Duodenal mucosa (tissue), 2 donors: ENCODE results near the gene OR4D11.

ENCODE experiments used
- H3K27ac ChIP-seq: one replicate; pipeline ENCODE4 v1.7.0; 2013; ENCODE audit warnings: low read depth, low read length
- H3K27me3 ChIP-seq, 2 donors: one replicate each; pipeline ENCODE4 v1.7.0; 2013; ENCODE audit warnings: low read length in 2 of 2, control low read depth in 1 of 2; ENCODE audit not compliant: insufficient read depth in 2 of 2, control insufficient read depth in 1 of 2
- H3K36me3 ChIP-seq, 2 donors: one replicate each; pipeline ENCODE4 v1.7.0; 2013; ENCODE audit warnings: low read length in 2 of 2, control low read depth in 1 of 2; ENCODE audit not compliant: insufficient read depth in 2 of 2, control insufficient read depth in 1 of 2
- H3K4me1 ChIP-seq, 2 donors: one replicate each; pipeline ENCODE4 v1.7.0; 2013; ENCODE audit warnings: low read length in 2 of 2, control low read depth in 1 of 2; ENCODE audit not compliant: insufficient read depth in 2 of 2, control insufficient read depth in 1 of 2
- H3K4me3 ChIP-seq, 2 donors: one replicate each; pipeline ENCODE4 v1.7.0; 2013; ENCODE audit warnings: low read length in 2 of 2, low read depth in 1 of 2
- H3K9ac ChIP-seq, 2 donors: one replicate each; pipeline ENCODE4 v1.7.0; 2013; ENCODE audit warnings: low read length in 2 of 2, low read depth in 1 of 2
- H3K9me3 ChIP-seq, 2 donors: one replicate each; pipeline ENCODE4 v1.7.0; 2013; ENCODE audit warnings: low read length in 2 of 2, control low read depth in 1 of 2; ENCODE audit not compliant: control insufficient read depth in 1 of 2

The OR4D11 gene

GRCh38 chr11:59503276-59503675, at the start of gene OR4D11:
OR4D11 (plus strand) TSS chr11:59503576; CDS start chr11:59503576, 0 bp downstream.
- Histone ChIP-seq H3K27ac (no peak within 1 kb of the TSS), H3K9me3 (no peaks in the 10 kb centered on the region), H3K4me3 (no peak within 1 kb of the TSS), H3K9ac (no peak within 1 kb of the TSS), H3K27me3 (no peaks in the 10 kb centered on the region), H3K4me1 (no peaks in the 10 kb centered on the region), H3K36me3 (no peaks in the 10 kb centered on the region)

DNA sequence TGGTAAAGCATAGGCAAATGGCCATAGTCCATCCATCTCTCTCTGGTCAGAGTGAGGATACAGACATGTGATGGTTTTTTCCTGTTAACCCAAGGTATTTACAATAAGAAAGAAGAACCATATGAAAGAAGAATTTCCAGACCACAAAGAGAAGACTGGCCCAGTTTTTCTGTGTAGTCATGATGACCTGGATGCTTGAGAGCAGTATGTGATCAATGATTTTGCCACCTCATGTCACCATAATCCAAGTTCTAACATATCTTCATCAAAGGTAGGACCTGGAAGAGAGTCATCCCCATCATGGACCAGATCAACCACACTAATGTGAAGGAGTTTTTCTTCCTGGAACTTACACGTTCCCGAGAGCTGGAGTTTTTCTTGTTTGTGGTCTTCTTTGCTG, 46.7 kb upstream of the OR4D11 start, which contains the start of gene OR4D6:
Gene OR4D6 (plus strand): TSS at position 301 of the 400 bp plus-strand sequence. CDS start 0 bp downstream, at position 301.
- Histone ChIP-seq H3K4me1 (no peaks in the 10 kb centered on the region), H3K36me3 (no peaks in the 10 kb centered on the region), H3K27ac (no peak within 1 kb of the TSS), H3K9me3 (no peaks in the 10 kb centered on the region), H3K4me3 (no peak within 1 kb of the TSS), H3K27me3 (no peaks in the 10 kb centered on the region), H3K9ac (no peak within 1 kb of the TSS)

GRCh38 chr11:59459916-59460315, 43.5 kb upstream of the OR4D11 start:
- Histone ChIP-seq H3K27me3 (no peaks in the 10 kb centered on the region), H3K27ac (no peak overlapping the region), H3K4me1 (no peaks in the 10 kb centered on the region), H3K9me3 (no peaks in the 10 kb centered on the region), H3K36me3 (no peaks in the 10 kb centered on the region), H3K9ac (no peak overlapping the region), H3K4me3 (no peak overlapping the region)

DNA sequence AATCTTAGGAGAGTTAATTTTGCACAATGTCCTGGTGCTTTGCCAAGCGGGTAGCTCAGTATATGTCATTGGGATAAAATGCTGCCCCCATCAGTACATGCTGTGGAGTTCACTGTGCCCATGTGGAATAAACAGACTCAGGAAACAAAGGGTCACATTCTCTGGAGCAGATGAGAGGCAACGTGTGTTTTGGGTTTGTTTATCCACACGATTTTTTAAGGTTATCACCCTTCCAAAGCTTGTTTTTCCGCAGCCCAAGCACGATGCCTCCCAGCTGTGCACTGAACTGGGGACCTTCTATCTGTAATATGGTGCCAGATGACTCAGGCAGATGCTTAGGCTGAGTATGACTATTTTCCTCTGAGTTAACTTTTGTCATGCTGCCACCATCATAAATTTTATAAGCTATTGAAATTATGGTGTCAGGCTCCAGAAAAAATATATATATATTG, 40.2 kb upstream of the OR4D11 start:
- H3K9me3 ChIP-seq = no peaks in the 10 kb centered on the region
- H3K36me3 ChIP-seq = no peaks in the 10 kb centered on the region
- H3K4me3 ChIP-seq = no peak overlapping the region
- no peak overlapping the region for H3K27ac ChIP-seq
- H3K9ac ChIP-seq = no peak overlapping the region
- H3K27me3 ChIP-seq = no peaks in the 10 kb centered on the region
- H3K4me1 ChIP-seq = no peaks in the 10 kb centered on the region

DNA sequence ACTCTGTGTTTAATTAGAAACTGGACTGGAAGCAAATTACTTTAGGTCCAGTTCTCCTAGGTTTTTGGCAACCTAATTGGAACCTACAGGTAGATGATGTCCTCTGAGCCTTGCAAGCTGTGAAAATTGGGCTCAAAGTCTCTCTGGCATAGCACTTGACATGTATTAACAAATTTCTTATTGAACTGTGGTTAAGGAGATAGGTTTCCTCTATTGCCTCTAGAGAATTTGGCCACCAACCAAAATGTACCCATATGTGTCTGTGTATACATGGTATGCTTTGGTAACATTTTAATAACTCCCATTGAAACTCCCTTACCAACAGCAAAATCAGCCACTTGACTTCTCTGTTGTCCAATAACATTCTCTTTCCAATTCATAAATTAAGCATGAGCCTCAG, 30.4 kb upstream of the OR4D11 start, which contains the start of gene OR4D10:
Gene OR4D10 (plus strand): TSS at position 301 of the 400 bp plus-strand sequence. CDS start 4,115 bp downstream, outside the sequence.
- no peaks in the 10 kb centered on the region for H3K36me3 ChIP-seq
- no peaks in the 10 kb centered on the region for H3K9me3 ChIP-seq
- no peaks in the 10 kb centered on the region for H3K4me1 ChIP-seq
- H3K27ac ChIP-seq = no peak within 1 kb of the TSS
- H3K9ac ChIP-seq = no peak within 1 kb of the TSS
- H3K27me3 ChIP-seq = no peaks in the 10 kb centered on the region
- H3K4me3 ChIP-seq = no peak within 1 kb of the TSS

- H3K27ac ChIP-seq = no peak overlapping the region
- no peaks in the 10 kb centered on the region for H3K9me3 ChIP-seq
- no peak overlapping the region for H3K4me3 ChIP-seq
- H3K27me3 ChIP-seq = no peaks in the 10 kb centered on the region
- no peaks in the 10 kb centered on the region for H3K36me3 ChIP-seq
- no peak overlapping the region for H3K9ac ChIP-seq
- H3K4me1 ChIP-seq = no peaks in the 10 kb centered on the region
Observed at GRCh38 chr11:59475176-59475575, 28.2 kb upstream of the OR4D11 start.

GRCh38 chr11:59479906-59480305, 23.5 kb upstream of the OR4D11 start:
- Histone ChIP-seq H3K36me3 (no peaks in the 10 kb centered on the region), H3K4me3 (no peak overlapping the region), H3K9ac (no peak overlapping the region), H3K4me1 (no peaks in the 10 kb centered on the region), H3K27me3 (no peaks in the 10 kb centered on the region), H3K27ac (no peak overlapping the region), H3K9me3 (no peaks in the 10 kb centered on the region)

- Histone ChIP-seq H3K27ac (no peak overlapping the region), H3K9ac (no peak overlapping the region), H3K9me3 (no peaks in the 10 kb centered on the region), H3K36me3 (no peaks in the 10 kb centered on the region), H3K4me1 (no peaks in the 10 kb centered on the region), H3K27me3 (no peaks in the 10 kb centered on the region), H3K4me3 (no peak overlapping the region)
Observed at GRCh38 chr11:59480359-59480758, 23.0 kb upstream of the OR4D11 start.

DNA sequence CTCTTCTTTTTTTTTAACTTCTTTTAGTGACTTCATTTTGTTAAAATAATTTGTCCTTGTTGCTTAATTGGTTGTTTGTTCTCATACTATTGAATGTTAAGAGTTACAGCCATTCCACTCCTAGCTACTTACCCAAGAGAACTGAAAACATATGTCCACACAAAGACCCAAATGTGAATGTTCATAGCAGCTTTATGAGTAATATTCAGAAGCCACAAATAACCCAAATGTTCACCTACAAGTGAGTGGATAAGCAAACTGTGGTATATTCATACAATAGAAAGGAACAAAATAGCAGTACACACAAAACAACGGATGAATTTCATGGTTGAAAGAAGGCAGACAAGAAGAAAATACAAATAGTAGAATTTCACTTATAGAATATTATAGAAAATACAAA, 1.4 kb upstream of the OR4D11 start:
- H3K4me3 ChIP-seq = no peak overlapping the region
- H3K9ac ChIP-seq = no peak overlapping the region
- H3K27me3 ChIP-seq = no peaks in the 10 kb centered on the region
- H3K4me1 ChIP-seq = no peaks in the 10 kb centered on the region
- no peaks in the 10 kb centered on the region for H3K36me3 ChIP-seq
- no peak overlapping the region for H3K27ac ChIP-seq
- no peaks in the 10 kb centered on the region for H3K9me3 ChIP-seq

DNA sequence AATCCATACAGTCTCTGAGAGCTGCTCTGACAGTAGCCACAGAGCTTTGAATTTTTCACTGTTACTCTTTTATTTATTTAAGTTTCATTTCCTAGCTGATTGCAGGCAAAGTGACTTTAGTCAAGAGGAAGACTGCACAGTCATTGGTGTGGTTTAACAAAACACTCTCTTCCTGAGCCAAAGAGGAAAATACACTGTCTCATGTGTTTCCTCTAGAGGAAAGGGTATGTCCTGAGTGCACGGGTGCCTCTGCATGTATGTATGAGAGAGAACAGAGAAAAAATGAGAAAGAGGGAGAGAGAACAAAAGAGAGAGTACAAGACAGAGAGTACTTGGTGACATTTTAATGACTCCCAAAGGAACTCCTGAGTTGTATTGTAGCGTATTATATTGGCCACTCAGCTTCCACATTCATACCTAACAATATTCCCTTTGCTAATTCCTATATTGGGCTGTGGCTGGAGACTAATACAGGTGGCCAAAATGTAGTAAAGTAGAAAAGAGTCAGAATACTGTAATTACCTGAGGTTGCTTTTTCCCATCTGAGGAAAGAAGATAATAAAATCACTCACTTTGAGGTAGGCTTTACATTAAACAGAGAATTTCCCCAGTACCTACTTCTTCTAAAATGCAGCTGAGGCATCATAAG, 7.7 kb downstream of the OR4D11 start, which contains the start of gene OR4D9:
Gene OR4D9 (plus strand): TSS at position 599 of the 649 bp plus-strand sequence. CDS start 3,374 bp downstream, outside the sequence.
- Histone ChIP-seq H3K36me3 (no peaks in the 10 kb centered on the region), H3K4me1 (peaks cover 0 to 3% of the 10 kb centered on the region in 2 donors), H3K27me3 (no peaks in the 10 kb centered on the region), H3K4me3 (no peak within 1 kb of the TSS), H3K27ac (no peak within 1 kb of the TSS), H3K9ac (no peak within 1 kb of the TSS), H3K9me3 (no peaks in the 10 kb centered on the region)
